Liver (tissue), 3 donors: ENCODE measurements around the gene DUS1L.
A peak's percentile ranks its signal among the peaks of the same experiment; 100 is the strongest.

ENCODE experiments used
- CTCF ChIP-seq: fragments of 150-350 bp; IDR thresholded peaks from 2 replicates; pipeline ENCODE4 v1.5.1; 2017; ENCODE audit warnings: improper control_type of control experiment, low read depth, low read length; ENCODE audit not compliant: missing input control
- FOXA1 ChIP-seq: IDR thresholded peaks from 2 replicates; pipeline ENCODE4 v1.6.1; 2016; ENCODE audit warnings: antibody characterized with exemption
- MAX ChIP-seq: IDR thresholded peaks from 2 replicates; pipeline ENCODE4 v1.6.1; 2016; ENCODE audit warnings: antibody characterized with exemption
- TAF1 ChIP-seq: conservative IDR thresholded peaks from 2 replicates; pipeline ENCODE4 v1.6.1; 2016; ENCODE audit warnings: antibody characterized with exemption, mild to moderate bottlenecking
- TF ChIP-seq, protein P1 (sequence below): IDR thresholded peaks from 2 replicates; pipeline ENCODE4 v1.6.1; 2016; ENCODE audit warnings: antibody characterized with exemption, mild to moderate bottlenecking
- donor health status: healthy.
- donor health status: healthy.

- no peak for TF ChIP-seq TAF1
- TF ChIP-seq, protein P1, sequence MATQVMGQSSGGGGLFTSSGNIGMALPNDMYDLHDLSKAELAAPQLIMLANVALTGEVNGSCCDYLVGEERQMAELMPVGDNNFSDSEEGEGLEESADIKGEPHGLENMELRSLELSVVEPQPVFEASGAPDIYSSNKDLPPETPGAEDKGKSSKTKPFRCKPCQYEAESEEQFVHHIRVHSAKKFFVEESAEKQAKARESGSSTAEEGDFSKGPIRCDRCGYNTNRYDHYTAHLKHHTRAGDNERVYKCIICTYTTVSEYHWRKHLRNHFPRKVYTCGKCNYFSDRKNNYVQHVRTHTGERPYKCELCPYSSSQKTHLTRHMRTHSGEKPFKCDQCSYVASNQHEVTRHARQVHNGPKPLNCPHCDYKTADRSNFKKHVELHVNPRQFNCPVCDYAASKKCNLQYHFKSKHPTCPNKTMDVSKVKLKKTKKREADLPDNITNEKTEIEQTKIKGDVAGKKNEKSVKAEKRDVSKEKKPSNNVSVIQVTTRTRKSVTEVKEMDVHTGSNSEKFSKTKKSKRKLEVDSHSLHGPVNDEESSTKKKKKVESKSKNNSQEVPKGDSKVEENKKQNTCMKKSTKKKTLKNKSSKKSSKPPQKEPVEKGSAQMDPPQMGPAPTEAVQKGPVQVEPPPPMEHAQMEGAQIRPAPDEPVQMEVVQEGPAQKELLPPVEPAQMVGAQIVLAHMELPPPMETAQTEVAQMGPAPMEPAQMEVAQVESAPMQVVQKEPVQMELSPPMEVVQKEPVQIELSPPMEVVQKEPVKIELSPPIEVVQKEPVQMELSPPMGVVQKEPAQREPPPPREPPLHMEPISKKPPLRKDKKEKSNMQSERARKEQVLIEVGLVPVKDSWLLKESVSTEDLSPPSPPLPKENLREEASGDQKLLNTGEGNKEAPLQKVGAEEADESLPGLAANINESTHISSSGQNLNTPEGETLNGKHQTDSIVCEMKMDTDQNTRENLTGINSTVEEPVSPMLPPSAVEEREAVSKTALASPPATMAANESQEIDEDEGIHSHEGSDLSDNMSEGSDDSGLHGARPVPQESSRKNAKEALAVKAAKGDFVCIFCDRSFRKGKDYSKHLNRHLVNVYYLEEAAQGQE: no peak
- peak; percentile 23 for TF ChIP-seq CTCF
- no peak for TF ChIP-seq FOXA1
- TF ChIP-seq MAX: no peak
These were observed 41.8 kb upstream of the DUS1L start for GRCh38 chr17:82107341-82107860.
